Gastroesophageal sphincter (tissue), 4 donors: Measurements from ENCODE around the gene GBE1. TPM values are rescaled to one million over a fixed set of nuclear protein-coding genes. Genes with fewer than 3 reads are reported as not detected.
"Not testable (repeated sequence)": the region's sequence is repeated elsewhere in the genome, so short reads cannot be mapped to it uniquely, and the experiment has no call there.

ENCODE experiments used
- ATAC-seq: fragments of 150-250 bp; one replicate; pipeline ENCODE4 v1.9.1; 2016; ENCODE audit warnings: mild to moderate bottlenecking, moderate library complexity
- H3K27ac ChIP-seq, 4 donors: fragments of 200-600 bp; sonication (generic) in 3 of 4; 1 replicate in 3 of 4; 2 replicates in 1 of 4; pipeline ENCODE4 v1.5.1; 2016 to 2019
- H3K27me3 ChIP-seq: fragments of 200-600 bp; sonication (generic); one replicate; pipeline ENCODE4 v1.5.1; 2019
- H3K36me3 ChIP-seq, 2 donors: fragments of 200-600 bp; sonication (generic); one replicate each; pipeline ENCODE4 v1.5.1; 2019; ENCODE audit warnings: control low read depth in 1 of 2
- H3K4me1 ChIP-seq, 3 donors: fragments of 200-600 bp; sonication (generic); 1 replicate in 2 of 3; 2 replicates in 1 of 3; pipeline ENCODE4 v1.5.1; 2016 to 2019; ENCODE audit warnings: control low read depth in 2 of 3
- H3K4me3 ChIP-seq, 2 donors: fragments of 200-600 bp; sonication (generic); one replicate each; pipeline ENCODE4 v1.5.1; 2019; ENCODE audit warnings: mild to moderate bottlenecking in 1 of 2, moderate library complexity in 1 of 2
- H3K9me3 ChIP-seq, 3 donors: fragments of 200-600 bp; sonication (generic); one replicate each; pipeline ENCODE4 v1.5.1; 2017 to 2019; ENCODE audit warnings: control low read depth in 2 of 3
- EP300 ChIP-seq: sonication (generic); formaldehyde crosslinking; IDR thresholded peaks from one replicate; pipeline ENCODE4 v1.6.1; 2017; ENCODE audit warnings: antibody characterized with exemption, mild to moderate bottlenecking
- POLR2A ChIP-seq, 2 donors: fragments of 450-650 bp; IDR thresholded peaks; one replicate each; pipeline ENCODE4 v1.6.1; 2017; ENCODE audit warnings: antibody characterized with exemption in 2 of 2, mild to moderate bottlenecking in 2 of 2, moderate library complexity in 1 of 2
- POLR2AphosphoS5 ChIP-seq: sonication (generic); formaldehyde crosslinking; IDR thresholded peaks from one replicate; pipeline ENCODE4 v1.6.1; 2017; ENCODE audit warnings: antibody characterized with exemption
- WGBS, 2 donors: methylation state at CpG; one replicate each; pipeline ENCODE4 v1.1.5; 2018; ENCODE audit warnings: low coverage in 1 of 2; 5-methylcytosine and 5-hydroxymethylcytosine counted together
- total RNA-seq, 4 donors: library from RNA; depleted of rRNA; stranded (reverse); fragments of >200 nt; gene quantifications; one replicate each; pipeline ENCODE4 v1.1.0, GENCODE V29; 2016
- TF ChIP-seq, protein P1 (sequence below), 4 experiments: fragments of 200-600 bp in 2 of 4; fragments of 450-650 bp in 2 of 4; sonication (generic) in 1 of 4; IDR thresholded peaks; one replicate each; pipeline ENCODE4 v1.5.1; 2017 to 2019; ENCODE audit warnings: antibody characterized with exemption in 4 of 4, mild to moderate bottlenecking in 2 of 4, moderate library complexity in 2 of 4

The GBE1 gene
- total RNA-seq, 4 donors from 2014 or later: 23.3 to 59.4 (median 27.2) TPM

DNA sequence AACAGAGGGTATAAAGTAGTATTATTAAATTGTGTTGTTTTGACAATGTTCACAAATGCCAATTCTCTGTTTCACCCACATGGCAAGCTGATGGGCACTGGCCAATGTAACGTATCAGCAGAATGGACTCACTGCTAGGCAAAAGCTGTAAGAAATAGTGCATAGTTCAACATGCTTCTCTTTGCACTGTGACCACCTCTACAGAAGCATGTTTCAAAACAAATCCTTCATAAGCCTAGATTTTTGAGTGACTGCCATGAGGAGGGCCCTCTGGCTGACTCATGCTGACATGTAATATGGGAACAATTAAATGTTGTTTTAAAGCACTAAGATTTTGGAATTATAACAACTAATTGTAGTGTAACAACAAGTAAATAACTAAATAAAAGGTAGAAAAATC lies 3.2 kb downstream of the GBE1 start:
- 29% methylated on average over 1 of the region's 1 CpG for WGBS, 2 donors
- H3K27ac ChIP-seq: peak overlapping the region; percentile 47 to 99 (median 98)
- no peak for ATAC-seq
- H3K9me3 ChIP-seq: no peaks in the 10 kb centered on the region
- TF ChIP-seq POLR2A (IDR thresholded peaks at IDR 0.05) (no peak), POLR2AphosphoS5 (peak; percentile 15)
- H3K4me1 ChIP-seq: peaks cover 6 to 47% (median 15%) of the 10 kb centered on the region in 3 donors
- H3K27me3 ChIP-seq: no peaks in the 10 kb centered on the region
- no peaks in the 10 kb centered on the region for H3K36me3 ChIP-seq
- peak overlapping the region in 1 of 2 donors; percentile 2 for H3K4me3 ChIP-seq

DNA sequence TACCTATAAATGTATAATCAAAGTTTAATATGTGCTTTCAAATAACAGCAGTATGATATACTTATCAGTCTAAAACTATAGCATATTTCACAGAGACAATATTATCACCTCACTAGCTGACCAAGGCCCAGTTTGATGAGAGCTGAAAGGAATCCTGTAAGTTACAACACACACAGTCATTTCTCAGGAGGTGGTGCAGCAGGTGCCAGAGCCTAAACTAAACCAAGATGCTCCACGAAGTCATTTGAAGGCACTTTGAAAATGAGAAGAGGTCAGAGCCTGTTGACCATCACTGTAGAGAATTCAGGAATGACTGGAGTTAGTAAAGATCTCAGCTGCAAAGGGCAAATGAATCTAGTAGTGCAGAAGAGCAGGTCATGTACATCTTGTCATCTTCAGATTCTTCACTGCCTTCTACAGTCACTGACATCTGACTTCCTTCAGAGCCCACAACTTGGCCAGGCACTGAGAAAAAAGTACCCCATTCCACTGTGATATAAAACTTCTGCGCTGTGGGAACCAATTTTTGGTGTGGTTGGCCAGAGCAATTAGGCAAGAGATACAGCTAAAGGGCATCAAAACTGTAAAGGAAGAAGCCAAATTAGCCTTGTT lies 7.9 kb downstream of the GBE1 start:
- Histone ChIP-seq H3K4me3 (no peak overlapping the region), H3K36me3 (peaks cover 0 to 6% of the 10 kb centered on the region in 2 donors), H3K4me1 (peaks cover 0 to 15% (median 8%) of the 10 kb centered on the region in 3 donors), H3K27ac (no peak overlapping the region), H3K27me3 (no peaks in the 10 kb centered on the region), H3K9me3 (no peaks in the 10 kb centered on the region)
- TF ChIP-seq, protein P1, sequence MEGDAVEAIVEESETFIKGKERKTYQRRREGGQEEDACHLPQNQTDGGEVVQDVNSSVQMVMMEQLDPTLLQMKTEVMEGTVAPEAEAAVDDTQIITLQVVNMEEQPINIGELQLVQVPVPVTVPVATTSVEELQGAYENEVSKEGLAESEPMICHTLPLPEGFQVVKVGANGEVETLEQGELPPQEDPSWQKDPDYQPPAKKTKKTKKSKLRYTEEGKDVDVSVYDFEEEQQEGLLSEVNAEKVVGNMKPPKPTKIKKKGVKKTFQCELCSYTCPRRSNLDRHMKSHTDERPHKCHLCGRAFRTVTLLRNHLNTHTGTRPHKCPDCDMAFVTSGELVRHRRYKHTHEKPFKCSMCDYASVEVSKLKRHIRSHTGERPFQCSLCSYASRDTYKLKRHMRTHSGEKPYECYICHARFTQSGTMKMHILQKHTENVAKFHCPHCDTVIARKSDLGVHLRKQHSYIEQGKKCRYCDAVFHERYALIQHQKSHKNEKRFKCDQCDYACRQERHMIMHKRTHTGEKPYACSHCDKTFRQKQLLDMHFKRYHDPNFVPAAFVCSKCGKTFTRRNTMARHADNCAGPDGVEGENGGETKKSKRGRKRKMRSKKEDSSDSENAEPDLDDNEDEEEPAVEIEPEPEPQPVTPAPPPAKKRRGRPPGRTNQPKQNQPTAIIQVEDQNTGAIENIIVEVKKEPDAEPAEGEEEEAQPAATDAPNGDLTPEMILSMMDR (IDR thresholded peaks at IDR 0.05): no peak
- TF ChIP-seq POLR2A (IDR thresholded peaks at IDR 0.05): no peak
- TF ChIP-seq POLR2AphosphoS5: no peak
- TF ChIP-seq EP300: no peak
- WGBS, 2 donors: 45 to 67% methylated on average over 2 of the region's 2 CpGs
- ATAC-seq: no peak

DNA sequence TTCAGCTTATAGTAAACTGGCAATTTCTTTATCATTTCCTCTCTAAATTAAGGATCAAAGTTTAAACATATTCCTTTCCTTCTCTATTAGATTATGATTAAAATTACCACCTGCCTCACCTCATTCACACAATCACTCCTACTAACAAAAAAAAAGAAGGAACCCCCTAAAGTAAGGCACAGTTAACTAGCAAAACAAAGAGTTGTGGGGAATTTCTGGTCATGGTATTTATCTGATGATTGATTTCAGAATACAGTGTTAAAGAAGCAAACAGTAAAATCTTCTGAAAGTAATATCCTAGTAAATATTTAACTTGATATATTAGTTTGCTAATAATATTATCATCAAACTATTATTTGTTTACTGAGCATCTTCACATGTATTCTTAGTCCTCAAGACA lies 8.8 kb downstream of the GBE1 start:
- Histone ChIP-seq H3K36me3 (peaks cover 0 to 6% of the 10 kb centered on the region in 2 donors), H3K9me3 (no peaks in the 10 kb centered on the region)
- TF ChIP-seq POLR2A (IDR thresholded peaks at IDR 0.05): no peak
- TF ChIP-seq, protein P1 (IDR thresholded peaks at IDR 0.05): no peak
- TF ChIP-seq POLR2AphosphoS5: no peak
- TF ChIP-seq EP300: no peak

DNA sequence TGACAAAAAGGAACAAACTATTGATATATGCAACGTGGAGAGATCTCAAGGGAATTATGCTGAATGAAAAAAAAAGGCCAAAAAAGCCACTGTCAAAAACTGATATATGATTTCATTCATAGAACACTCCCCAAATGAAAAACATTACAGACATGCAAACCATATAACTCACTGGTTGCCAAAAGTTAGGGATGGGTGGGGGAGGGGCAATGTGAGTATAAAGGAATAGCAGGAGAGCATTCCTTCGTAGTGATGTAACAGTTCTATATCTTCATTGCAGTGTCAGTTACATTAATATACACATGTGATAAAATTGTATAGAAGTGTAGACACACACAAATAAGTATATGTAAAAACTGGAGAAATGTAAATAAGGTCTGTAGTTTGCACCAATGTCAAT lies 12.2 kb downstream of the GBE1 start:
- H3K9me3 ChIP-seq: no peaks in the 10 kb centered on the region
- 79 to 91% methylated on average over 2 of the region's 2 CpGs for WGBS, 2 donors
- no peak overlapping the region for H3K4me3 ChIP-seq
- ATAC-seq: no peak
- no peak overlapping the region for H3K27ac ChIP-seq
- H3K4me1 ChIP-seq: peaks cover 0 to 10% (median 0%) of the 10 kb centered on the region in 3 donors
- peaks cover 0 to 6% of the 10 kb centered on the region in 2 donors for H3K36me3 ChIP-seq
- H3K27me3 ChIP-seq: no peaks in the 10 kb centered on the region
- TF ChIP-seq POLR2A (IDR thresholded peaks at IDR 0.05): no peak

More for the DNA sequence above, 8.8 kb downstream of the GBE1 start:
- H3K4me3 ChIP-seq: no peak overlapping the region
- no peaks in the 10 kb centered on the region for H3K27me3 ChIP-seq
- peaks cover 0 to 6% (median 4%) of the 10 kb centered on the region in 3 donors for H3K4me1 ChIP-seq
- no peak overlapping the region for H3K27ac ChIP-seq
- no peak for ATAC-seq

DNA sequence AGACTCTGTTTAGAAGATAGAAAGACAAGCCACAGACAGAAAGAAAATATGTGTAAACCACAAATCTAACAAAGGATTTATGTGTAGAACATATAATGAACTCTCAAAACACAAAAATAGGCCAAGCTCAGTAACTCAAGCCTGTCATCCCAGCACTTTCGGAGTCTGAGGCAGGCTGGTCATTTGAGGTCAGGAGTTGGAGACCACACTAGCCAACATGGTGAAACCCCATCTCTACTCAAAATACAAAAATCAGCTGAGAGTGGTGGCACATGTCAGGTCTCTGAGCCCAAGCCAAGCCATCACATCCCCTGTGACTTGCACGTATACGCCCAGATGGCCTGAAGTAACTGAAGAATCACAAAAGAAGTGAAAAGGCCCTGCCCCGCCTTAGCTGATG lies 14.2 kb downstream of the GBE1 start:
- not testable (repeated sequence) for H3K36me3 ChIP-seq, H3K4me3 ChIP-seq, H3K9me3 ChIP-seq, H3K27me3 ChIP-seq, H3K27ac ChIP-seq, ATAC-seq
- 84 to 92% methylated on average over 2 to 4 of the region's 4 CpGs for WGBS, 2 donors
- H3K4me1 ChIP-seq: peaks cover 0 to 30% (median 11%) of the 10 kb centered on the region in 3 donors

DNA sequence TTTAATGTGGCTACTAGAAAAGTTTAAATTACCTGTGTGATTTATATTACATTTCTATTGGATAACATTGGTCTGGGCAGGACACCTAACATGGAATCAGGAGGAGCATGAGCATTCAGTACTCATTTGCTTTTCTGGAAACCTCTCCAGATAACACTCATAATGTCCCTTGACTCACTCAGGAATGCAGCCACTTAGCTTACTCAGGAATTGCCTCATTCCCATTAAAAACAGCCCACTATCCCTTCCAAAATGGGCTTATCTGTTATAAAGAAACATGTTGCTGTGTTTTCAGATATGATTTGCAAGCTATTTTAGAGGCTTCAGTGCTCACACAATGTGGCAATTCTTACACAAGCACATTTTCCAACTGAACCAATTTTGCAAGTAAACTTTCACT lies 17.1 kb downstream of the GBE1 start:
- Histone ChIP-seq H3K9me3 (no peaks in the 10 kb centered on the region), H3K4me1 (peaks cover 0 to 52% (median 11%) of the 10 kb centered on the region in 3 donors), H3K36me3 (no peaks in the 10 kb centered on the region), H3K27ac (peak overlapping the region; percentile 63 to 69 (median 64)), H3K4me3 (no peak overlapping the region), H3K27me3 (no peaks in the 10 kb centered on the region)
- TF ChIP-seq EP300 (no peak), POLR2AphosphoS5 (peak; percentile 96)
- peak; percentile 86 for ATAC-seq

DNA sequence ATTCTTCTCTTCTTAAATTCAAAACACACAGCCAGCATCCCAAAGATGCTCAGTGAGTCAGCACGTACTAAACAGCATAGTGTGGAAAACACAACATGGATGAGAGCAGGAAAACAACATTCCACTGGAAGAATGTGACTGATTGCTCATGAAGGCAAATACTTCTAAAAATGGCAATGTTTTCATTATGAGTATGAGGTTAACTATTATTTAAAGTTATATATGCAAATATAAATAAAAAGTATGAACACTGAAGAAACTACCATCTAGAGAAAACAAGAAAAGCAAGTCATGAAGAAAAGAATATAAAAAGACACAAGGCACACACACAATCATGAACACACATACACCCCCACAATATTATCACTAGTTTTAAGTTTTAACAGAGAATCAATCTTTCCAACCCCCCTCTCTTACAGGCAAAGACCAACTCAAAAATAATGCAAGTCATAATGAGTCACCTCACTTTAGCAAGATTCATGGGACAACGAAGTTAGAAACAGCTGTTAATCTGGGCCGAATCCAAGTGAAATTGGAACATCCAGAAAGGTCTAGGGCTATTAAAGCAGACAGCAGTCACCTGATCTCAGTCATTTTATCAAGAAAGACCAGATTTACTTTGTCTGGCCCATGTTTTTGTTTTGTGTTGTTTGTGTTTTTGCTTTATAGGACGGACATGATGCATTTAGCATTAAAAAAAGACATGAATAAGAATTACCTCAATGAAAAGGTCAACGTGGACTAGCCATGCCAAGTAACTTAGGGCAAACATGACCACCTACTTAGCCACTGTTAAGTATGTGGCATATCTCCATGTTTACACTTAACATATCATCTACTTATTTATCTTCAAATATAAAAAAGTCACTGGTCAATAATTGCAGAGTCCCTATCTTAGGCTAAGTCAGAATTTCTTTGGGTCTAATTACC lies 18.1 kb downstream of the GBE1 start:
- peaks cover 0 to 52% (median 11%) of the 10 kb centered on the region in 3 donors for H3K4me1 ChIP-seq
- H3K4me3 ChIP-seq: no peak overlapping the region
- H3K9me3 ChIP-seq: no peaks in the 10 kb centered on the region
- ATAC-seq: peak; percentile 80
- WGBS, 2 donors: 34 to 53% methylated on average over 5 of the region's 5 CpGs
- H3K36me3 ChIP-seq: no peaks in the 10 kb centered on the region
- peak overlapping the region; percentile 63 to 69 (median 64) for H3K27ac ChIP-seq
- H3K27me3 ChIP-seq: no peaks in the 10 kb centered on the region
- TF ChIP-seq, protein P1 (IDR thresholded peaks at IDR 0.05): no peak
- TF ChIP-seq POLR2AphosphoS5: peak; percentile 92
